Measurements from ENCODE around the gene ARFIP1. TPM values are rescaled to one million over a fixed set of nuclear protein-coding genes. Genes with fewer than 3 reads are reported as not detected.
A peak's percentile ranks its signal among the peaks of the same experiment; 100 is the strongest.

Gene ARFIP1
- total RNA-seq, 2 donors from 2014 or later, result 13.8 to 18.8 TPM

- H3K36me3 Mint-ChIP-seq (ENCODE audit: insufficient read depth in 2 of 2), result no peaks in the 10 kb centered on the region
- H3K27ac Mint-ChIP-seq, result no peak overlapping the region
- ATAC-seq (replicated peaks in 1 of 2), result no peak
Measured at GRCh38 chr4:152928286-152928685, 148.5 kb downstream of the ARFIP1 start.

DNA sequence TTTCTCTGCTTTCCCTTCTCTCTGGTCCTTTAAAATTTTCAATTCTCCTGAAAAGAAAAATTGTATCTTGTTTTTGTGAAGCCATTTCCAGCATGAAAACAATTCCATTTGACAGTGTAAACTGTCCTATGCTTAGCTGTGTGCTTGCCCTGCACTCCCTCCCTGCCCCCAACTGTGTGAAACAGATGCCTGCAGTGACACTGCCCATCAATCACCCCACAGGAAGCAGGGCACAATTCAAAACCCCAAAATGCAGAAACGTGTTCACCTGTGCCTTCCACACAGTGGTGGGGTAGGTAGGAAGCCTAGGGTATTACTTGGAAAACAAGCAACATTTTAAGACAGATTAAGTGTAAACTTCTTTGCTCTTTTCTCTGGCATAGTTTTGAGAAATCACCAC lies 150.1 kb downstream of the ARFIP1 start:
- DNase-seq (no peak), ATAC-seq (replicated peaks in 1 of 2) (no peak)
- Mint-ChIP-seq H3K27ac (no peak overlapping the region), H3K36me3 (ENCODE audit: insufficient read depth in 2 of 2) (no peaks in the 10 kb centered on the region), H3K4me3 (no peak overlapping the region), H3K4me1 (ENCODE audit: low read depth) (peaks cover 5% of the 10 kb centered on the region), H3K27me3 (ENCODE audit: low read depth) (peaks cover 60% of the 10 kb centered on the region), H3K9me3 (no peaks in the 10 kb centered on the region)

More at GRCh38 chr4:152928286-152928685, 148.5 kb downstream of the ARFIP1 start:
- peaks cover 44% of the 10 kb centered on the region for H3K27me3 Mint-ChIP-seq (ENCODE audit: low read depth)
- no peaks in the 10 kb centered on the region for H3K4me1 Mint-ChIP-seq (ENCODE audit: low read depth)
- H3K4me3 Mint-ChIP-seq, result no peak overlapping the region
- no peak for DNase-seq
- no peaks in the 10 kb centered on the region for H3K9me3 Mint-ChIP-seq

GRCh38 chr4:152935143-152935542 lies 155.4 kb downstream of the ARFIP1 start:
- Mint-ChIP-seq H3K4me3 (peak overlapping the region; percentile 77 to 84), H3K27me3 (ENCODE audit: low read depth) (peaks cover 64% of the 10 kb centered on the region), H3K27ac (no peak overlapping the region), H3K9me3 (no peaks in the 10 kb centered on the region), H3K4me1 (ENCODE audit: low read depth) (peaks cover 23% of the 10 kb centered on the region), H3K36me3 (ENCODE audit: insufficient read depth in 2 of 2) (peaks cover 0 to 2% of the 10 kb centered on the region in 2 donors)
- DNase-seq, result peak; percentile 22 to 34
- ATAC-seq (replicated peaks in 1 of 2), result no peak

GRCh38 chr4:152935631-152936445 lies 156.1 kb downstream of the ARFIP1 start, which contains the start of gene FHDC1:
Gene FHDC1 (plus strand): TSS chr4:152936323. CDS start chr4:152943058, 6,735 bp downstream.
- Mint-ChIP-seq H3K36me3 (ENCODE audit: insufficient read depth in 2 of 2) (peaks cover 0 to 2% of the 10 kb centered on the region in 2 donors), H3K27ac (no peak within 1 kb of the TSS), H3K4me1 (ENCODE audit: low read depth) (peaks cover 23% of the 10 kb centered on the region), H3K9me3 (no peaks in the 10 kb centered on the region), H3K27me3 (ENCODE audit: low read depth) (peaks cover 67% of the 10 kb centered on the region), H3K4me3 (peak within 1 kb of the TSS; percentile 77 to 84)
- DNase-seq, result peak; percentile 29 to 36
- peak; percentile 58 to 59 for ATAC-seq (replicated peaks in 1 of 2)

GRCh38 chr4:152936446-152937335 lies 156.9 kb downstream of the ARFIP1 start:
- Mint-ChIP-seq H3K36me3 (ENCODE audit: insufficient read depth in 2 of 2) (peaks cover 0 to 2% of the 10 kb centered on the region in 2 donors), H3K4me1 (ENCODE audit: low read depth) (peaks cover 23% of the 10 kb centered on the region), H3K27ac (no peak overlapping the region), H3K4me3 (peak overlapping the region; percentile 46 to 71), H3K9me3 (no peaks in the 10 kb centered on the region), H3K27me3 (ENCODE audit: low read depth) (peaks cover 64% of the 10 kb centered on the region)
- ATAC-seq (replicated peaks in 1 of 2) (peak; percentile 48 to 49), DNase-seq (peak; percentile 19 to 26)

- H3K4me1 Mint-ChIP-seq (ENCODE audit: low read depth), result peaks cover 23% of the 10 kb centered on the region
Measured at GRCh38 chr4:152937336-152938236, 157.8 kb downstream of the ARFIP1 start.

GRCh38 chr4:152938237-152938947 lies 158.6 kb downstream of the ARFIP1 start:
- Mint-ChIP-seq H3K36me3 (ENCODE audit: insufficient read depth in 2 of 2) (peaks cover 0 to 2% of the 10 kb centered on the region in 2 donors), H3K27ac (no peak overlapping the region), H3K4me3 (peak overlapping the region; percentile 72 to 93), H3K27me3 (ENCODE audit: low read depth) (peaks cover 59% of the 10 kb centered on the region), H3K4me1 (ENCODE audit: low read depth) (peaks cover 23% of the 10 kb centered on the region), H3K9me3 (no peaks in the 10 kb centered on the region)
- ATAC-seq (replicated peaks in 1 of 2), result no peak
- no peak for DNase-seq

More at GRCh38 chr4:152937336-152938236, 157.8 kb downstream of the ARFIP1 start:
- H3K36me3 Mint-ChIP-seq (ENCODE audit: insufficient read depth in 2 of 2), result peaks cover 0 to 2% of the 10 kb centered on the region in 2 donors
- peaks cover 67% of the 10 kb centered on the region for H3K27me3 Mint-ChIP-seq (ENCODE audit: low read depth)
- no peak overlapping the region for H3K27ac Mint-ChIP-seq
- ATAC-seq (replicated peaks in 1 of 2), result peak; percentile 55 to 64
- H3K9me3 Mint-ChIP-seq, result no peaks in the 10 kb centered on the region
- H3K4me3 Mint-ChIP-seq, result peak overlapping the region; percentile 72 to 93
- DNase-seq, result peak; percentile 34 to 35

DNA sequence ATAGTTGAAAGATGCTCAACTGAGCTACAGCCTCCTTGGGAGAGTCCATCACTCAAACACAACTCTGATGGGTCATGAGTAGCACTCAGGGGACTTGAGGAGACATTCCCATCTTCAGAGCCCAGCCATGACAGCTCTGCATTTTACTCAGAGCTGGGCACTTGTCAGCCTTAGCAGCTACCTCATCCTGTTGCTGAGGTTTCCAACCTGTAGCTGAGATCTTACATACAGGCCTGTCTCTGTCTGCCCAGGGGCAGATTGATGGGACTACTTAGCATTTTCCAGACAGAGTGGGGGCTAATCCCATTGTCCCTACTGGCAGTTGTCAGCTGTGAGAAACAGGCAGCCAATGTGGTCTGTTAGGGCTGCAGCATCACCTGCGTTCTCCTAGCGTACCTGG lies 159.9 kb downstream of the ARFIP1 start:
- peaks cover 21% of the 10 kb centered on the region for H3K4me1 Mint-ChIP-seq (ENCODE audit: low read depth)
- no peak overlapping the region for H3K4me3 Mint-ChIP-seq
- H3K36me3 Mint-ChIP-seq (ENCODE audit: insufficient read depth in 2 of 2), result peaks cover 0 to 2% of the 10 kb centered on the region in 2 donors
- H3K9me3 Mint-ChIP-seq, result no peaks in the 10 kb centered on the region
- ATAC-seq (replicated peaks in 1 of 2) (no peak), DNase-seq (no peak)
- no peak overlapping the region for H3K27ac Mint-ChIP-seq
- H3K27me3 Mint-ChIP-seq (ENCODE audit: low read depth), result peaks cover 46% of the 10 kb centered on the region

GRCh38 chr4:152940461-152940860 lies 160.7 kb downstream of the ARFIP1 start:
- peaks cover 12% of the 10 kb centered on the region for H3K4me1 Mint-ChIP-seq (ENCODE audit: low read depth)
- peaks cover 0 to 2% of the 10 kb centered on the region in 2 donors for H3K36me3 Mint-ChIP-seq (ENCODE audit: insufficient read depth in 2 of 2)
- no peak overlapping the region for H3K4me3 Mint-ChIP-seq
- no peaks in the 10 kb centered on the region for H3K9me3 Mint-ChIP-seq
- H3K27me3 Mint-ChIP-seq (ENCODE audit: low read depth), result peaks cover 38% of the 10 kb centered on the region
- DNase-seq (no peak), ATAC-seq (replicated peaks in 1 of 2) (no peak)
- no peak overlapping the region for H3K27ac Mint-ChIP-seq

- DNase-seq (no peak), ATAC-seq (replicated peaks in 1 of 2) (no peak)
- Mint-ChIP-seq H3K9me3 (no peaks in the 10 kb centered on the region), H3K4me1 (ENCODE audit: low read depth) (peaks cover 9% of the 10 kb centered on the region), H3K27me3 (ENCODE audit: low read depth) (peaks cover 36% of the 10 kb centered on the region), H3K4me3 (no peak overlapping the region), H3K27ac (no peak overlapping the region), H3K36me3 (ENCODE audit: insufficient read depth in 2 of 2) (peaks cover 0 to 2% of the 10 kb centered on the region in 2 donors)
Measured at GRCh38 chr4:152941411-152941810, 161.7 kb downstream of the ARFIP1 start.

DNA sequence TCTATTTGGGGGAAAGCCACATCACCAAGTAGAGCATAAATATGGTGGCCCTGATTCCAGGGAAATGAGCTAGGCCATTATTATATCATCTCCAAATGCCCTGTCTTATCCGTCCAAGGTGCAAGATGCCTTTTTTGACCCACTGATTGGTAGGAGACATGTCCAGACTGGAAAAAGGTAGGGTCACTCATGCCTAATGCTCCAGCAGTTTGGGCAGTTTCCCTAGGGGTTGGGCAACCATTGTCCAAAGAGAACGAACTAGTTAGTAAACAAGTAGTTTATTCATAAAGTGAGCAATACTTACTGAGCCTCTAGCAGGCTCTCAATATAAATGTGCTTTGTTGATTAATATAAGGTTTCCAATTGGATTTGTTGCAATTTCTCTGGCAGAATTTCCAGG lies 162.6 kb downstream of the ARFIP1 start:
- H3K4me1 Mint-ChIP-seq (ENCODE audit: low read depth), result peaks cover 9% of the 10 kb centered on the region
- no peaks in the 10 kb centered on the region for H3K9me3 Mint-ChIP-seq
- no peak for ATAC-seq (replicated peaks in 1 of 2)
- no peak overlapping the region for H3K27ac Mint-ChIP-seq
- no peak for DNase-seq
- H3K27me3 Mint-ChIP-seq (ENCODE audit: low read depth), result peaks cover 43% of the 10 kb centered on the region
- H3K36me3 Mint-ChIP-seq (ENCODE audit: insufficient read depth in 2 of 2), result peaks cover 0 to 2% of the 10 kb centered on the region in 2 donors
- H3K4me3 Mint-ChIP-seq, result no peak overlapping the region

DNA sequence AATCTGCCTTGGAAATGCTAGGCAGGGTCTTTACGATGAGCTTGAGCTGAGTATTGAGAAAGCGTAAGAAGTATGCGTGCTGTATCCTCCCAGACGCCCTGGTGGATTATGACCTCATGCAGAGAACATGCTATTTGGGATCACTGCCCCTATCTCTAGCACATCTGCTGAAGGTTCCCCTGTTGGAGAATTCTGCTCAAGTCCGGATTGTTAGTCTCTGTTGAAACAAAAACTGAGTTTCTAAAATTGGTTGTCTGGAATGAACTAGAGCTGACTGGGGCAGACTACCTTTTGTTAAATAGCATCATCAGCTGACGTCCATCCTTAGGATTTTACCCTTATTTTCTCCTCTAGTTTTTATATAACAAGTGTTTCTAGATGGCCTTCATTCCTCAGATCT lies 163.9 kb downstream of the ARFIP1 start:
- H3K4me3 Mint-ChIP-seq, result no peak overlapping the region
- DNase-seq (no peak), ATAC-seq (replicated peaks in 1 of 2) (no peak)
- peaks cover under 1% of the 10 kb centered on the region for H3K4me1 Mint-ChIP-seq (ENCODE audit: low read depth)
- H3K36me3 Mint-ChIP-seq (ENCODE audit: insufficient read depth in 2 of 2), result no peaks in the 10 kb centered on the region
- no peaks in the 10 kb centered on the region for H3K9me3 Mint-ChIP-seq
- no peak overlapping the region for H3K27ac Mint-ChIP-seq
- H3K27me3 Mint-ChIP-seq (ENCODE audit: low read depth), result peaks cover 41% of the 10 kb centered on the region

Data from activated T-cell treated with anti-CD3 and anti-CD28 coated beads, Interleukin-2, amount 50 U/mL, for 72 hours (primary cell).